Measurements from ENCODE around the gene TTLL9.

GRCh38 chr20:31988430-31989015 is 118.1 kb downstream of the TTLL9 start:
- TF ChIP-seq EZH2 (IDR thresholded peaks at IDR 0.05) (no peak), POLR2AphosphoS5 (IDR thresholded peaks at IDR 0.05; ENCODE audit: borderline replicate concordance, low read depth, low read length) (no peak), FOXP2 (optimal IDR thresholded peaks at IDR 0.05; ENCODE audit: control extremely low read depth, extremely low read length, insufficient read depth) (no peak)

All from SK-N-MC (cell line).